HCT116 (cell line): Measurements from ENCODE around the gene UMOD. TPM values are rescaled to one million over a fixed set of nuclear protein-coding genes. Genes with fewer than 3 reads are reported as not detected.

Source experiments
- ATAC-seq: fragments of 200-7000 bp; cut with Tn5 transposase; 2 replicates; pipeline ENCODE4 v1.9.1; 2020; ENCODE audit warnings: mild to moderate bottlenecking, moderate library complexity
- BruUV-seq: library from RNA; stranded (reverse); fragments of 400-500 nt; replicated peaks from 2 replicates; lab custom pipeline; 2021; lab: Mats Ljungman, UMichigan
- CTCF ChIA-PET: fragments of 300-600 bp; sonication (Branson Sonifier 250); formaldehyde crosslinking; loops from one replicate; lab custom pipeline; 2021; ENCODE audit warnings: antibody characterized with exemption; lab: Charles Lee
- POLR2A ChIA-PET: fragments of 300-600, 350-600 bp; sonication (Branson Sonifier 250); formaldehyde crosslinking; loops from one replicate; lab custom pipeline; 2021; ENCODE audit warnings: antibody characterized with exemption; lab: Charles Lee
- RAD21 ChIA-PET, 2 experiments: fragments of 300-600 bp; sonication (Branson Sonifier 250); formaldehyde crosslinking; loops; one replicate each; lab custom pipeline; 2023; ENCODE audit warnings: low total read pairs in 2 of 2; ENCODE audit not compliant: uncharacterized antibody in 2 of 2, unreplicated experiment in 2 of 2, low non-redundant PET in 1 of 2; lab: Charles Lee
- DNase-seq: peaks from one replicate; pipeline ENCODE4 v3.0.0-alpha.2; 2010; ENCODE audit warnings: low read depth, low spot score
- H2AFZ ChIP-seq: fragments of 200-600 bp; shearing (Covaris generic), sonication (generic); 2 replicates; pipeline ENCODE4 v1.6.1; 2017; ENCODE audit warnings: low read depth, mixed run types, mixed read lengths, antibody characterized with exemption, low read length; ENCODE audit not compliant: poor library complexity, severe bottlenecking
- H3K27ac ChIP-seq: 2 replicates; pipeline ENCODE4 v1.5.1; 2012; ENCODE audit warnings: low read depth, low read length
- H3K27me3 ChIP-seq: fragments of 200-600 bp; sonication (generic); 2 replicates; pipeline ENCODE4 v1.6.1; 2016; ENCODE audit warnings: mixed run types, low read length, mixed read lengths; ENCODE audit not compliant: insufficient read depth
- H3K36me3 ChIP-seq, 2 experiments: fragments of 200-500 bp in 1 of 2; fragments of 200-600 bp in 1 of 2; sonication (Bioruptor generic) in 1 of 2; sonication (generic) in 1 of 2; 2 replicates each; pipeline versions ENCODE4 v1.5.1 to v1.6.1; 2014 to 2016; ENCODE audit warnings: low read length in 2 of 2, inconsistent platforms in 1 of 2, mixed read lengths in 1 of 2, mixed run types in 1 of 2; ENCODE audit not compliant: insufficient read depth in 2 of 2, control insufficient read depth in 1 of 2
- H3K4me1 ChIP-seq, 2 experiments: fragments of 200-600 bp in 1 of 2; sonication (generic) in 1 of 2; 2 replicates each; pipeline versions ENCODE4 v1.5.1 to v1.6.1; 2012 to 2017; ENCODE audit warnings: low read length in 2 of 2, inconsistent platforms in 1 of 2, mild to moderate bottlenecking in 1 of 2, mixed read lengths in 1 of 2, mixed run types in 1 of 2, moderate library complexity in 1 of 2; ENCODE audit not compliant: insufficient read depth in 2 of 2, control insufficient read depth in 1 of 2
- H3K4me2 ChIP-seq: fragments of 200-600 bp; sonication (generic); 2 replicates; pipeline ENCODE4 v1.6.1; 2017; ENCODE audit warnings: mixed run types, low read length, mixed read lengths
- H3K4me3 ChIP-seq, 2 experiments: fragments of 200-600 bp in 1 of 2; sonication (generic) in 1 of 2; replicated peaks in 1 of 2; 2 replicates each; pipeline ENCODE4 v1.5.1; 2011 to 2016; ENCODE audit warnings: low read length in 2 of 2, control low read depth in 1 of 2, low read depth in 1 of 2, mild to moderate bottlenecking in 1 of 2, mixed read lengths in 1 of 2, mixed run types in 1 of 2
- H3K79me2 ChIP-seq: fragments of 200-600 bp; sonication (generic); 2 replicates; pipeline ENCODE4 v1.6.1; 2017; ENCODE audit warnings: mild to moderate bottlenecking, mixed run types, low read length, moderate library complexity, mixed read lengths; ENCODE audit not compliant: insufficient read depth
- H3K9ac ChIP-seq: fragments of 200-600 bp; sonication (generic); 2 replicates; pipeline ENCODE4 v1.6.1; 2016; ENCODE audit warnings: low read length, mixed read lengths
- H3K9me2 ChIP-seq: fragments of 200-600 bp; sonication (generic), shearing (Covaris generic); 2 replicates; pipeline ENCODE4 v1.6.1; 2017; ENCODE audit warnings: mixed run types, mild to moderate bottlenecking, moderate library complexity; ENCODE audit not compliant: insufficient read depth
- H3K9me3 ChIP-seq, 2 experiments: fragments of 200-500 bp in 1 of 2; fragments of 200-600 bp in 1 of 2; sonication (Bioruptor generic) in 1 of 2; sonication (generic) in 1 of 2; 2 replicates each; pipeline ENCODE4 v1.6.1; 2014 to 2017; ENCODE audit warnings: low read length in 2 of 2, mixed read lengths in 2 of 2, inconsistent platforms in 1 of 2, low read depth in 1 of 2, mild to moderate bottlenecking in 1 of 2, mixed run types in 1 of 2, moderate library complexity in 1 of 2; ENCODE audit not compliant: control insufficient read depth in 1 of 2, insufficient read depth in 1 of 2
- H4K20me1 ChIP-seq: fragments of 200-600 bp; sonication (generic), shearing (Covaris generic); 2 replicates; pipeline ENCODE4 v1.6.1; 2017; ENCODE audit warnings: mixed run types, mild to moderate bottlenecking, moderate library complexity; ENCODE audit not compliant: insufficient read depth
- EZH2 ChIP-seq: fragments of 200-600 bp; sonication (generic); IDR thresholded peaks from 2 replicates; pipeline ENCODE4 v1.6.1; 2017; ENCODE audit warnings: antibody characterized with exemption, mixed run types
- POLR2A ChIP-seq: IDR thresholded peaks from 2 replicates; pipeline ENCODE4 v1.7.0; 2011; ENCODE audit warnings: borderline replicate concordance; ENCODE audit not compliant: insufficient read depth, insufficient read length; ENCODE audit errors: extremely low read depth
- POLR2AphosphoS5 ChIP-seq: IDR thresholded peaks from 2 replicates; pipeline ENCODE4 v1.6.1; 2011; ENCODE audit warnings: mild to moderate bottlenecking, low read depth, low read length, moderate library complexity
- RAD21 ChIP-seq: IDR thresholded peaks from 2 replicates; pipeline ENCODE4 v1.6.1; 2012; ENCODE audit warnings: low read depth, mild to moderate bottlenecking
- TCF7L2 ChIP-seq: IDR thresholded peaks from 2 replicates; pipeline ENCODE4 v1.7.0; 2011; ENCODE audit warnings: borderline replicate concordance, inconsistent platforms; ENCODE audit not compliant: insufficient read depth, insufficient read length; ENCODE audit errors: extremely low read depth
- ZNF274 ChIP-seq: fragments of 200-500 bp; sonication (Bioruptor generic); IDR thresholded peaks from 2 replicates; pipeline ENCODE4 v1.6.1; 2014; ENCODE audit warnings: mild to moderate bottlenecking, low read depth, low read length, inconsistent platforms
- intact Hi-C: fragments of 100-400 bp; cut with micrococcal nuclease; formaldehyde crosslinking; loops from 2 replicates; pipeline ENCODE4 v1.10.0; 2022
- total RNA-seq: library from RNA; stranded (reverse); gene quantifications from one replicate; pipeline ENCODE4 v1.2.1, GENCODE V29; 2021; ENCODE audit not compliant: unreplicated experiment
- TF ChIP-seq, protein P1 (sequence below), 3 experiments: fragments of 200-600 bp in 1 of 3; sonication (generic) in 1 of 3; IDR thresholded peaks in 2 of 3; conservative IDR thresholded peaks in 1 of 3; 2 replicates each; pipeline ENCODE4 v1.5.1; 2012 to 2017; ENCODE audit warnings: low read depth in 2 of 3, low read length in 2 of 3, antibody characterized with exemption in 1 of 3, borderline replicate concordance in 1 of 3, control low read depth in 1 of 3, mild to moderate bottlenecking in 1 of 3, mixed read lengths in 1 of 3, mixed run types in 1 of 3, moderate library complexity in 1 of 3; ENCODE audit not compliant: insufficient read depth in 1 of 3
- TF ChIP-seq, protein P2 (sequence below): IDR thresholded peaks from 2 replicates; pipeline ENCODE4 v1.6.1; 2012

UMOD gene
- total RNA-seq, 1 experiment from 2014 or later: not detected

DNA sequence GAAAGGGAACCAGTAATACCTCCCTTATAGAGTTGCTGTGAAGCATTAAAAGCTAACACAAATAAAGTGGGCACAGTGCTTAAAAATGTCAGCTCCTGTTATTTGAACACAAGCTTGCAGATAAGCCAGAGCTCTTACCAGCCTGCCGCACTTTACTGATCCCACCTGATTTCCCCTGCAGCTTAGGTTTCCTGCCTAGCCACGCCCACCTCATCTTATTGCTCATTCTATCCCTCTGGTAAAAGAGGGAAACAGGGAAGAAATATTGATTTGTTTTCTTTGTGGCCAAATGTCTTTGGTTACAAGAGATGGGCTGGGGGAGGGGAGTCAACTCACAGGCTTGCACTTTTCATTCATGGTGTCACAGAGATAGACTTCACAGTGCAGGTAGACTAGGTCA, 15.6 kb downstream of the UMOD start:
- H3K4me3 ChIP-seq: no peak overlapping the region
- H2AFZ ChIP-seq: no peak overlapping the region
- CTCF ChIA-PET: no interaction called here
- no peak for TF ChIP-seq POLR2AphosphoS5
- TF ChIP-seq, protein P1, sequence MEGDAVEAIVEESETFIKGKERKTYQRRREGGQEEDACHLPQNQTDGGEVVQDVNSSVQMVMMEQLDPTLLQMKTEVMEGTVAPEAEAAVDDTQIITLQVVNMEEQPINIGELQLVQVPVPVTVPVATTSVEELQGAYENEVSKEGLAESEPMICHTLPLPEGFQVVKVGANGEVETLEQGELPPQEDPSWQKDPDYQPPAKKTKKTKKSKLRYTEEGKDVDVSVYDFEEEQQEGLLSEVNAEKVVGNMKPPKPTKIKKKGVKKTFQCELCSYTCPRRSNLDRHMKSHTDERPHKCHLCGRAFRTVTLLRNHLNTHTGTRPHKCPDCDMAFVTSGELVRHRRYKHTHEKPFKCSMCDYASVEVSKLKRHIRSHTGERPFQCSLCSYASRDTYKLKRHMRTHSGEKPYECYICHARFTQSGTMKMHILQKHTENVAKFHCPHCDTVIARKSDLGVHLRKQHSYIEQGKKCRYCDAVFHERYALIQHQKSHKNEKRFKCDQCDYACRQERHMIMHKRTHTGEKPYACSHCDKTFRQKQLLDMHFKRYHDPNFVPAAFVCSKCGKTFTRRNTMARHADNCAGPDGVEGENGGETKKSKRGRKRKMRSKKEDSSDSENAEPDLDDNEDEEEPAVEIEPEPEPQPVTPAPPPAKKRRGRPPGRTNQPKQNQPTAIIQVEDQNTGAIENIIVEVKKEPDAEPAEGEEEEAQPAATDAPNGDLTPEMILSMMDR (IDR thresholded peaks at IDR 0.05 in 2 of 3, conservative IDR thresholded peaks at IDR 0.05 in 1 of 3; ENCODE audit: borderline replicate concordance in 1 of 3, insufficient read depth in 1 of 3, low read depth in 2 of 3, low read length in 2 of 3): no peak
- TF ChIP-seq RAD21: no peak
- TF ChIP-seq TCF7L2: no peak
- TF ChIP-seq, protein P2, sequence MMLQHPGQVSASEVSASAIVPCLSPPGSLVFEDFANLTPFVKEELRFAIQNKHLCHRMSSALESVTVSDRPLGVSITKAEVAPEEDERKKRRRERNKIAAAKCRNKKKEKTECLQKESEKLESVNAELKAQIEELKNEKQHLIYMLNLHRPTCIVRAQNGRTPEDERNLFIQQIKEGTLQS: no peak
- no peak for TF ChIP-seq POLR2A
- no peak for TF ChIP-seq EZH2
- no peak for TF ChIP-seq ZNF274
- TF ChIP-seq, all 23 proteins: peak for 0
- ChIA-PET RAD21 (no interaction called here), POLR2A (no interaction called here)
- no peaks in the 10 kb centered on the region for H3K4me1 ChIP-seq
- peaks cover 37% of the 10 kb centered on the region for H3K27me3 ChIP-seq
- ATAC-seq (no peak), DNase-seq (no peak)
- no peak overlapping the region for H3K27ac ChIP-seq
- no peaks in the 10 kb centered on the region for H3K9me2 ChIP-seq
- no peak overlapping the region for H3K4me2 ChIP-seq
- H4K20me1 ChIP-seq: no peaks in the 10 kb centered on the region
- no peaks in the 10 kb centered on the region for H3K9me3 ChIP-seq
- no peaks in the 10 kb centered on the region for H3K79me2 ChIP-seq
- H3K9ac ChIP-seq: no peak overlapping the region
- no TSS peak for BruUV-seq
- H3K36me3 ChIP-seq: no peaks in the 10 kb centered on the region
- intact Hi-C loops: no loop called here
